Body of pancreas (tissue), 4 donors: ENCODE results near the gene SLC12A8. TPM values are rescaled to one million over a fixed set of nuclear protein-coding genes. Genes with fewer than 3 reads are reported as not detected.
A peak's percentile ranks its signal among the peaks of the same experiment; 100 is the strongest.

ENCODE experiments used
- ATAC-seq: fragments of 150-250 bp; one replicate; pipeline ENCODE4 v1.9.1; 2016
- DNase-seq, 4 donors: peaks; one replicate each; pipeline ENCODE4 v3.0.0-alpha.2; 2019
- H3K27ac ChIP-seq, 4 donors: fragments of 200-600 bp; sonication (generic); 1 replicate in 3 of 4; 2 replicates in 1 of 4; pipeline versions ENCODE4 v1.5.1 to v1.6.1; 2016 to 2019; ENCODE audit warnings: mild to moderate bottlenecking in 1 of 4, mixed read lengths in 1 of 4, moderate library complexity in 1 of 4
- H3K27me3 ChIP-seq, 2 donors: fragments of 200-600 bp; sonication (generic); one replicate each; pipeline ENCODE4 v1.6.0; 2016; ENCODE audit warnings: mild to moderate bottlenecking in 1 of 2
- H3K36me3 ChIP-seq, 2 donors: fragments of 200-600 bp; sonication (generic); replicated peaks in 1 of 2; 2 replicates each; pipeline ENCODE4 v1.5.1; 2016; ENCODE audit warnings: low read depth in 2 of 2; ENCODE audit not compliant: insufficient read depth in 1 of 2
- H3K4me1 ChIP-seq: fragments of 200-600 bp; sonication (generic); one replicate; pipeline ENCODE4 v1.6.0; 2016
- H3K4me3 ChIP-seq, 2 donors: fragments of 200-600 bp; sonication (generic); 1 replicate in 1 of 2; 2 replicates in 1 of 2; pipeline ENCODE4 v1.5.1; 2016 to 2019
- H3K9me3 ChIP-seq, 3 donors: fragments of 200-600 bp; sonication (generic); 1 replicate in 2 of 3; 2 replicates in 1 of 3; pipeline ENCODE4 v1.5.1; 2016
- POLR2A ChIP-seq, 3 donors: fragments of 450-650 bp; IDR thresholded peaks; one replicate each; pipeline ENCODE4 v1.6.1; 2016; ENCODE audit warnings: antibody characterized with exemption in 3 of 3, mild to moderate bottlenecking in 2 of 3
- WGBS, 2 donors: methylation state at CpG; one replicate each; pipeline ENCODE4 v1.1.5; 2017; 5-methylcytosine and 5-hydroxymethylcytosine counted together
- intact Hi-C: fragments of 100-400 bp; cut with DNase I; formaldehyde crosslinking; loops from one replicate; pipeline ENCODE4 v1.15.1; 2023
- total RNA-seq, 2 donors: library from RNA; depleted of rRNA; stranded (reverse); fragments of >200 nt; gene quantifications; one replicate each; pipeline ENCODE4 v1.1.0, GENCODE V29; 2016
- TF ChIP-seq, protein P1 (sequence below), 7 experiments: fragments of 450-650 bp in 4 of 7; fragments of 200-600 bp in 3 of 7; sonication (generic) in 3 of 7; IDR thresholded peaks; one replicate each; pipeline ENCODE4 v1.5.1; 2016 to 2019; ENCODE audit warnings: antibody characterized with exemption in 7 of 7

SLC12A8 gene
- total RNA-seq, 2 donors from 2014 or later = 10.1 to 30.0 TPM

DNA sequence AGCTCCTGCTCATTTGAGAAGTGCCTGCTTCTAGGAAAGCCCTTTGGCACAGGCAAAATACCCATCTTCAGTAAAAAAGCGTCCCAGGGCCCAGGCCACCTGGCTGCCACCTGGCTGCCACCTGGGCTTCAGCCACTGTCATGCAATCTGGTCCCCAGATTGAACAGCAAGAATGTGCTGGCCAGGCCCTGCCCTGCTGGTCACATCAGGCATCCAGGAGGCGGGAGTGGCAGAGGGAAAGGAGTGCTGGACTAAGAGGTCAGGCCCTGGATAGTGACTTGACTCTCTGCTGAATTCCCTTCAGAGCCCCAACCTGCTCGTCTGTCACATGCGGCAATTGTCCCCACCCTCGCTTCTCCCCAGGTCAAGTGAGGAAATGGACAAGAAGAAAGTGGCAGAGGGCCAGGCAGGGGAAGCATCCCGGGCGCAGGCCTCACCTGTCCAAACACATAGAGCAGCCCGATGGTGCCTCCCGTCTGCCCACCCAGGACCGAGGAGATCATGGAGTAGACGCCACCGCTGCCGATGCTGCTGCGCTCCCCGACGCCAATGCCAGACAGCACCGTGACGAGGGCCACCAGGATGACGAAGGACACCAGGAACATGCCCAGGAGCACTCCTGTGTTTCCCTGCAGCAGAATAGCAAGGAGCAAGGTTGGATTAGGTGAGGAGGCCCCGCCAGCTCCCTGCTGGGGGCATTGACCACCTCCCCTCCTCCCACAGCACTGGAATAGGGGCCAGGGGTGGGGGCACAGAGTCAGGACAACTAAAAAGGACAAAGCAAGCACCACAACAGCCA, 25.5 kb downstream of the SLC12A8 start:
- no peak for TF ChIP-seq POLR2A (IDR thresholded peaks at IDR 0.05)
- TF ChIP-seq, protein P1, sequence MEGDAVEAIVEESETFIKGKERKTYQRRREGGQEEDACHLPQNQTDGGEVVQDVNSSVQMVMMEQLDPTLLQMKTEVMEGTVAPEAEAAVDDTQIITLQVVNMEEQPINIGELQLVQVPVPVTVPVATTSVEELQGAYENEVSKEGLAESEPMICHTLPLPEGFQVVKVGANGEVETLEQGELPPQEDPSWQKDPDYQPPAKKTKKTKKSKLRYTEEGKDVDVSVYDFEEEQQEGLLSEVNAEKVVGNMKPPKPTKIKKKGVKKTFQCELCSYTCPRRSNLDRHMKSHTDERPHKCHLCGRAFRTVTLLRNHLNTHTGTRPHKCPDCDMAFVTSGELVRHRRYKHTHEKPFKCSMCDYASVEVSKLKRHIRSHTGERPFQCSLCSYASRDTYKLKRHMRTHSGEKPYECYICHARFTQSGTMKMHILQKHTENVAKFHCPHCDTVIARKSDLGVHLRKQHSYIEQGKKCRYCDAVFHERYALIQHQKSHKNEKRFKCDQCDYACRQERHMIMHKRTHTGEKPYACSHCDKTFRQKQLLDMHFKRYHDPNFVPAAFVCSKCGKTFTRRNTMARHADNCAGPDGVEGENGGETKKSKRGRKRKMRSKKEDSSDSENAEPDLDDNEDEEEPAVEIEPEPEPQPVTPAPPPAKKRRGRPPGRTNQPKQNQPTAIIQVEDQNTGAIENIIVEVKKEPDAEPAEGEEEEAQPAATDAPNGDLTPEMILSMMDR (IDR thresholded peaks at IDR 0.05) = no peak
- Histone ChIP-seq H3K4me3 (no peak overlapping the region), H3K27ac (no peak overlapping the region), H3K27me3 (no peaks in the 10 kb centered on the region), H3K9me3 (no peaks in the 10 kb centered on the region), H3K4me1 (no peaks in the 10 kb centered on the region), H3K36me3 (peaks cover 0 to 4% of the 10 kb centered on the region in 2 donors)
- intact Hi-C loops = no loop called here
- DNase-seq (no peak), ATAC-seq (no peak)
- 88 to 92% methylated on average over 8 to 14 of the region's 20 CpGs for WGBS, 2 donors

DNA sequence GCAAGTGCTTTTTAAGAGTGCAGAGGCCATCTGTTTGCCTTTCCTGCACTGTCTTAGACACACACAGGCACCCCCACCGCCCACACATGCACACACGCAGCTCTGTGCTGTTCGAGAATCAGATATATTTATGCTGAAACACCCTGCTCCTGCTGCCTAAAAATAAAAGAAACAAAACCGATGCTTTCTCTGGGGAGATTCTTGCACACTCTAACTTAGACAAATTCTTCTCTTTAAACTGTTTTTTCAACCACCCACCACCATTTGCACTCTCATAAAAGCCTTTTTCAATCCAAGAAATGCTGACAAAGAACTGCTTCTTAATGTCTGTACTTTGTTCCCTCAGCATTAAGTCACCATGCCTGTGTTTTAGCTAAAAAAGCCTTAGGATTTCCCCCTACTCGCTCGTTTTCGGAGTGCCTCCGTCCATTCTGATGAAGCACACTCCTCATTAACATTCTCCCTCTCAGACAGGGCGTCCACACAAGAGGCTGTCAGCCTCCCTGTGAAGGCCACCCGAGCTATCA, 26.2 kb downstream of the SLC12A8 start:
- no peak for ATAC-seq

DNA sequence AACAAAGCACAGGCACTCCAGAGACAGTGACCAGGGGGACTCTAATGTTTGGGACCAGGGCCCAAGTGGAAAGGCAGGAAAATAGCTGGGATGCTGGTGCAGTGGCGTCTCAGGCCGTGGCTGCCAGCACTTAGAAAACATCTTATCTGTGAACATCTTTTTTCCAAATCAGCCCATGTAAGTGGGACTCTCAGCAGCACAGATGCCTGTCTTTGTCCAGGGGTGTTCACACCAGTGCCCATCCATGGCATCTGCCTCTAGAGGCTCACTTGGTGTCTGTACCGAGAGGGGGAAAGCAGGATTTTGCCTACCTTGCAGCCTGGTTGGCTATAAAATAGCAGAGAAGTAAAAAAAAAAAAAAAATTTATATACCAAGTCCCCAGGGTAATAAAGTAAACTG, 26.7 kb downstream of the SLC12A8 start:
- DNase-seq = no peak
- no peaks in the 10 kb centered on the region for H3K4me1 ChIP-seq
- ATAC-seq = no peak
- WGBS, 2 donors = 85 to 92% methylated on average over 3 of the region's 3 CpGs
- no peaks in the 10 kb centered on the region for H3K27me3 ChIP-seq
- H3K36me3 ChIP-seq = peaks cover 0 to 4% of the 10 kb centered on the region in 2 donors
- H3K4me3 ChIP-seq = no peak overlapping the region
- no peak overlapping the region for H3K27ac ChIP-seq
- intact Hi-C loops = no loop called here
- TF ChIP-seq POLR2A (IDR thresholded peaks at IDR 0.05) = no peak
- TF ChIP-seq, protein P1 (IDR thresholded peaks at IDR 0.05) = no peak
- no peaks in the 10 kb centered on the region for H3K9me3 ChIP-seq

More for the DNA sequence above, 26.2 kb downstream of the SLC12A8 start:
- no peaks in the 10 kb centered on the region for H3K9me3 ChIP-seq
- H3K4me1 ChIP-seq = no peaks in the 10 kb centered on the region
- no peak overlapping the region for H3K27ac ChIP-seq
- TF ChIP-seq, protein P1 (IDR thresholded peaks at IDR 0.05) = no peak
- TF ChIP-seq POLR2A (IDR thresholded peaks at IDR 0.05) = no peak
- H3K4me3 ChIP-seq = no peak overlapping the region
- 67 to 72% methylated on average over 10 of the region's 10 CpGs for WGBS, 2 donors
- peak in 1 of 4 donors; percentile 16 for DNase-seq
- peaks cover 0 to 4% of the 10 kb centered on the region in 2 donors for H3K36me3 ChIP-seq
- H3K27me3 ChIP-seq = no peaks in the 10 kb centered on the region
- intact Hi-C loops = no loop called here

DNA sequence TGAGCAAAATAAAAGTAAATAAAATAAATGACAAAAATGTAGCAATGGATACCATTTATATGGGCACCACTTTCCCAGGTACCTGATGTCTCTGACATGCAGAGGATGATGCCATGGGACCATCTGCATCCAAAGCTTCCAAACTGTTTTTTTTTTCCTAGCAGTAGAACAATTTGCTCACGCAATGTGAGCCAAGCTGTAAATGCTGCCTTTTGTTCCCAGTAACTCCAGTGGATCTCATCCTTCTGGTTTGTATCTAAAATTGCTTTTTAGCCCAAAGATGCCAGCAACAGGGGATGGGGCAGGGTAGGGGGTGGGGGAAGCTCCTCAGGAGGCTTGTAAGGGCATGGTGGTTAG, 32.7 kb downstream of the SLC12A8 start:
- TF ChIP-seq, protein P1 (IDR thresholded peaks at IDR 0.05) = no peak
- TF ChIP-seq POLR2A (IDR thresholded peaks at IDR 0.05) = no peak
- H3K4me3 ChIP-seq = no peak overlapping the region
- no peaks in the 10 kb centered on the region for H3K4me1 ChIP-seq
- no peak overlapping the region for H3K27ac ChIP-seq
- DNase-seq = no peak
- 90 to 96% methylated on average over 1 of the region's 1 CpG for WGBS, 2 donors
- no peak for ATAC-seq
- H3K9me3 ChIP-seq = no peaks in the 10 kb centered on the region
- H3K36me3 ChIP-seq = peaks cover 0 to 1% of the 10 kb centered on the region in 2 donors
- intact Hi-C loops = no loop called here
- H3K27me3 ChIP-seq = no peaks in the 10 kb centered on the region
